PFSK-1 (cell line): ENCODE results near the gene MOAP1.

Experiments used
- FOXP2 ChIP-seq: optimal IDR thresholded peaks from 2 replicates; pipeline ENCODE3; 2011; ENCODE audit warnings: borderline replicate concordance, control low read depth, inconsistent platforms; ENCODE audit not compliant: insufficient read depth; ENCODE audit errors: extremely low read length, extremely low read depth
- SIN3A ChIP-seq: IDR thresholded peaks from 2 replicates; pipeline ENCODE4 v1.6.1; 2012; ENCODE audit warnings: mild to moderate bottlenecking, low read length, moderate library complexity, borderline replicate concordance; ENCODE audit not compliant: insufficient read depth
- TAF1 ChIP-seq: IDR thresholded peaks from 2 replicates; pipeline ENCODE4 v1.6.1; 2012; ENCODE audit warnings: low read length, control low read depth, borderline replicate concordance; ENCODE audit not compliant: insufficient read depth

GRCh38 chr14:93223565-93223964, 38.9 kb upstream of the MOAP1 start:
- TF ChIP-seq FOXP2, result no peak
- no peak for TF ChIP-seq TAF1
- TF ChIP-seq SIN3A, result no peak
